Stimulated activated CD8-positive, alpha-beta memory T cell treated with anti-CD3 and anti-CD28 coated beads, Interleukin-15, amount 100 ng/mL, for 4 hours (primary cell): ENCODE measurements around the gene SLC38A8.

Experiments
- DNase-seq, 2 donors: peaks; one replicate each; pipeline ENCODE4 v3.0.0-alpha.2; 2020; ENCODE audit warnings: low read depth in 2 of 2

The SLC38A8 gene

DNA sequence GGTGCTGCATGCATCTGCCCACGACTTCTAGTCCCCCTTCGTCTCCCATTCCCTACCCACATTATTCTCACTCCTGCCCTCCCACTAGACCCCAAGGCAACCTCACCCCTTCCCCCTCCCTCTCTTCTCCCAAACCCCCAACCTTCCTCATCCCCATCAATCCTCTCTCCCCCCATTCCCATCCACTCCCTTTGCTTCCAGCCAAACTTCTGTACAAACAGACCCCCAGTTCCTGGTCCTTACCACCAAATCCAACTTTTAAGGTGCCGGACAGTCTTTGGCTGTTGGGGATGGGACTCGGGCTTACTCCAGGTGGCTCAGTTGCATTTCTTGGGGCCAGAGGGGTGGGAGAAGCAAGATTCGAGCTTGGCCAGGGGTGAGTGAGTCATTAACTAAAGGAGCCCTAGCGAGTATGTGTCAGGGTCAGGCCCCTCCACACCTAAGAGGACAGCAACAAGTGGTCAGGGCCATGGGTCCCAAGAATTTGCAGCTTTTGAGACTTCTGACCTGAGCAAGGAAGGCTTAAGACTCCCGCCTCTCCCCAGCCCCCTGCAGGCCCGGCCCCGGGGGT lies at the start of gene SLC38A8:
Gene SLC38A8, minus strand, starts transcription at position 488 of the 571 bp plus-strand sequence. CDS start 638 bp downstream, outside the sequence.
- DNase-seq = no peak

DNA sequence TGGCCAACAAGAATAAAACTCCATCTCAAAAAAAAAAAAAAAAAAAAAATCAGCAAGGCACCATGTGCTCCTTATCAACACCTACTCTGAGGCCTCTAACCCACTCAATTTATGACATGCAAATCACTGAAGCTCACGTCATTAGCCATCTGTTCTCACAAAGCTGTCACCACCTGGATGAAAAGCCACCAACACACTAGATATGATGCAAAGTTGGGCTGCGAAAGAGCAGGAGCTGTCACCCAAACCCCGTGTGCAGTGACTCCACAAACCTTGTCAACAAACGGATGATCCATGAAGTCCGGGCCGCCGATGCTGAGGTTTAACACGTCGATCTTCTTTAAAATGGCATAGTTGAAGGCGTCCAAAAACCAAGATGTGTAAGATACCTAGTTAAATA lies 48.9 kb upstream of the SLC38A8 start:
- DNase-seq = no peak

DNA sequence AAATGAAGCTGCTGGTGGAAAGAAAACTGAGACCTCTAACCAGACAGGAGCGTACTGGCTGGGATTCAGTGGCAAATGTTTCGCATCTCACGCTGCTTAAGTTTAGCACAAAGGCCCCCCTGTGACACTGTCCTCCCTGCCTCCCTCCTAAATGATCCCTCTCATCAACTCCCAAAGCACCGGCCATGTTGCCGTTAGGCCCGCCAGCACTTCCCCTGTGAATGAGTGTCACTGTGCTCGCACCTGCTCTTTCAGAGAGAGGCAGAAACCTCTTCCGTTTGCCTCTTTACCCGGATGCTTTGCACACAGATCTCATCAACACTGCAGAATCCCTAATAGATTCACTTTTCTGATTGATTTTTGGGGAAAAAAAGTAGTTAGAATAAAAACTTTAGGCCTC lies 47.6 kb upstream of the SLC38A8 start:
- no peak for DNase-seq

DNA sequence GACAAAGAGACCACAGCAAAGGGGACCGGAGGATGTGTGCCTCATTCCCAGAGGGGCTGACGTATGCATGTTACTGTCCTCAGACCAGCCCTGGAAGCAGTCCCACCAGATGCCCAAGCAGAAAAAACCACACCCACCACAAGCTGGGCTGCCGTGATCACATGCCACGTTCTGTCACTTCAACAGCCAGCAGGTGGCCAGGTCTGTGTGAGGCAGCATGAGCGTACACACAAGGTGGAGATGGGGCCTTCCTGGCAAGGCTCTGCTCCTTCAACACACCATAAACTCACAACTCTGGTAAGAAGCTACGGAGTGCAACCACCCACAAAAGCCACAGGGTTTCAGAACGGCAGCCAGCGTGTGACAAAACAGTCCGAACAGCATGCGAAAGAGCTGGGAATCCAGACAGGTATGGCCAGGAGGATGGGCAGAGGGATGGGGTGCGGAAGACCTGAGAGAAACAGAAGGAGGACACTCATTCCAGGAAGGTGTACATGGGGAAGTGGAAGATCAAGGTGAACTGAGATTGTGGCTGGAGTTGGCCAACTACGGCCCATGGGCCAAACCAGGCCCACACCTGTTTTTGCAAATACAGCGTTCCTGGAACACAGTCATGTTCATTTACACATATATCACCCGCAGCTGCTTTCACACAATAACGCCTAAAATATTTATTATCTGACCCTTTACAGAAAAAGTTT lies 46.2 kb upstream of the SLC38A8 start:
- no peak for DNase-seq

DNA sequence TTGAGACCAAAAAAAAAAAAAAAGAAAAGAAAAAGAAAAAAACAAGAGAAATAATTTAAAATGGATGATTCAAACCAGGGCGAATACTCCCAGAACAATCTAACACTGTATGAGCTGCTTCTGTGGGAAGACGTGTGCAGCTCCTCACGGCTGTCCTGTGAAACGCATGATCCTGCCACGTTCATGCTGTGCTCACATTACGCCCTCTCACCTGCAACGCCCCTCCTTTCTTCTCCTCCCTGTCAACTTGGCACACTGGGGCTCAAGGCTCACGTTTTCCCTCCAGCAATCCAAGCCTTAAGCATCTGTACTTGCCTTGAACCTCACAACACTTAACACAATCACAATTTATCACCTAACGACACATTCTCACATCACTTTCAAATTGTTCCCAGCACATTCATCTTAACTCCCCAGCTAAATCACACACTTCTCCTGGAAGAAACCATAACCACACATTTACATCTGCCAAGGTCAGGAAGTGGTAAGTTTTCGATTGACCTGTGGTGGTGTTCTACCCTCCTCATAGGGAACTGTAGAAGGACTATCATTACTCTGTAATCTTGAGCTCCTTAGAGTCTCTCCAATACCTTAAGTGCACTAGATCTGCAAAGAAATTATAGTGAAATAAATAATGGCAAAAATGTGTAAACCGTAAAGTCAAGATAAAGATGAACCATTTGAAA lies 45.0 kb upstream of the SLC38A8 start:
- no peak for DNase-seq

DNA sequence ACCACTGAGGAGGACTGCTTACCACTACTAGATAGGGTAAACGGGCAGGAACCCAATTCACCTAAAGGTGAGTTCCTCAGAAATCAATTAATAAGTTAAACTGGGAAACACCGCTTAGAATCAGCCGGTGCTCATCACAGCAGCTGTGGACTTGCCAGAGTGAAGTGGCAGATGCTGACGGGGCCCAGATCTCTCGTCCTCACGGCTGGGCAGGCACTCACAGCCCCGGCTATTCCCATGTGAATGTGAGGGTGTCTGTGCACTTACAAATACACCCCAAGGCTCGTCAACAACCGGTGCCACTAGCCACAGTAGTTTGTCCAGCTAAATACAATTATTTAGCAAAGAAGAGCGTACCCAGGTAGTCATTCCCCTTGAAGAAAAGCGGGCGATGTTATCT lies 44.4 kb upstream of the SLC38A8 start:
- DNase-seq = no peak

DNA sequence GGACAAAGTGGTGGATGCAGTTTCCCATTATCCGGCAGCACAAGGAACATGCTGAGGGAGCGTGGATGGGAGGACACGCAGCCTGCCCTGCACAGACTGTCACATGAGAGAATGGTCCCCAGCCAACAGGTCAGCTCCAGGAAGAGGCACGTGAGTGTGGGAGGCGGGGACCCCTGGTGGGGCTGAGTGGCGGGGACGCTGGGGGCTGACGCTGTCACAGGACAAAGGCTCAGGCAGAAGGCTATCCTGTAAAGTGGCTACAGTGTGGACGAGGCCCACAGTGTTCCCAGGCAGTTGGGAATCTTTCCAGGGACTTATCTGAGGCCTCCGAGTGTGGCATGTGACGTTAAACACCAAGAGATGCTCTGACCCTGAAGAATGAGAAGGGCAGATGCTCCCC lies 43.7 kb upstream of the SLC38A8 start:
- no peak for DNase-seq

DNA sequence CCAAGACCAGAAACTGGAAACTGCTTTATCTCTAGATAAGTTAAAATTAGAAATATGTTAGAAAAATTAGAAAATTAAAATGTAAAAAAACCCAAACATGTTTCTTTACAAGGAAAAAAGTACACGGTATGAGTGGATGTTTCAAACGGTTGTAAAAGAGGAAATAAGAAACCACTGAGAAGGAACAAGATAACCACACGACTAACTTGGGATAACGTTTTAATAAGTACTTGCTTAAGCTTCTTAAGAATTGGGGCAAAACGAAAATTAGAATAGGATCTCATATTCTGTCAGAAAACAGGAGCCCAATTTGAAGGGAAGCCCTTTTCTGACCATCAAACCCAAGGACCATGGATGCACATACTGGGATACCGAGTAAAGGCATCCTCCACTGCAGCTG lies 43.2 kb upstream of the SLC38A8 start:
- DNase-seq = no peak

DNA sequence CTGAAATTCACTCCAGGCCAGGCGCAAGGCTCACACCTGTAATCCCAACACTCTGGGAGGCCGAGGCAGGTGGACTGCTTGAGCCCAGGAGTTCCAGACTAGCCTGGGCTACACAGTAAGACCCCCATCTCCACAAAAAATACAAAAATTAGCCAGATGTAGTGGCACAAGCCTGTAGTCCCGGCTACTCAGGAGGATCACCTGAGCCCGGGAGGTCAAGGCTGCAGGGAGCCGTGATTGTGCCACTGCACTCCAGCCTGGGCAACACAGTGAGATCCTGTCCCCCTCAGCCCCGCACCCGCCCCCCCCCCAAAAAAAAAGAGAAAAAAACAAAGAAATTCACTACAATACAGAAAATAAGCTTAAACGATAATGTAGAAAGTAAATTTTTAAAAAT lies 42.7 kb upstream of the SLC38A8 start:
- no peak for DNase-seq

DNA sequence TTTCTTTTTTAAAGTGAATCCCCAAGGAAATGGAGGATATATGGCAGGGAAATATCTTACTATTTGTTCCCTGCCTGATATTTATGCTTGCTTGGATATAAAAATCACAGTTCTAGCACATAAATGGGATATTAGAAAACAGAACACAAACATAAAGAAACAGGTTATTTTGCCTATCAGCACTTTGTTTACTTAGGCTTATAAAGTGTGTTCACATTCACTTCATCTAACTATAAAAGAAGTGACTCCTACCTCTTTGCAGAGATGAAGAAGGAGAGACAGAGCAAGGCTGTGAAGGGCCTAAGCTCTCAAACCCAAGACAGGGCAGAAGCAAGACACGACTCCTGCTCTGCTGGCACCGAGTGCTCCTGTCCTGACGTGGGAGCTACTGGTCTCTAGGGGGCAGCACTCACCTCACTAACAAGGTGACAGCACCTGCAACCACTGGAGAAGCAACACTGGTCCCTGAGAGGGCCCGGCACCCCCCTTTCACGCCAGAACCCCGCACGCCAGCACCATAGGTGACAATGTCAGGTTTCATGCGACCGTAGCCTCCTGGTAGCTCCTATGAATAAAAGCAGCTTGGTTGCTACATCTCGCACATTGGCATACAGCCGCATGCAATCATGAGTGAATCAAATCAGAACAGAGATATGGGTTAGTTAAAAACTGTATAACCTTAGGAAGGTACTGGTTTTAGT lies 42.1 kb upstream of the SLC38A8 start:
- DNase-seq = peak; percentile 27 to 47

DNA sequence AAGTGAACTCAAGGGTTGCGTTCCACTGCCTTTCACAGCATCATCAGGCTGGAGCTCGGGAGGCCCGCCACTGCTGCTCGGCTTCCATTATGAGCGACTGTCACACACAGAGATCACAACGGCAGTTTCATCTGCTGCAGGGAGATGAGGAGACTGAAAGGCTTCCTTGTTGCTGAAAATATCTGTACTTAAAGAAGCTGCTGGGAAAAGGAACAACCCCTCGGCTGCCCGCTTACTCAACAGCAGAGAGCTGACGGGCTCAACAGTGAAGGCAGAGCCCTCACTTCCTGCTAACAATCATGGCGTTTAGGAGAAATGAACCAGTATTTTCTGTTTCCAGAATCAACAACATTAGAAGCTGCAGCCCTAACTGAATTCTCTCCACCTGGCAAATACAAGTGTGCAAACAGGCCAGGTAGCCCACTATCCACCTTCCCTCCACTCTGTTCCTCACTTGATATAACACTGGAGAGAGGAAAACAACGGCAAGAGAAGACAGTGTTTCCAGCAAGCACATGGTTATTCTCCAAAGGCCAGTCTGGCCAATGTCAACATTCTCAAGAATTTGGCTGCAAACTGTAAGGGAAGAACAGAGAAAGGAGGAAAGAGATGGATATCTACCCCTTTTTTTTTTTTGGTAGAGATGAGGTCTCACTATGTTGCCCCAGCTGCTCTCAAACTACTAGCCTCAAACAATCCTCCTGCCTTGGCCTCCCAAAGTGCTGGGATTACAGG lies 40.4 kb upstream of the SLC38A8 start:
- DNase-seq = no peak

DNA sequence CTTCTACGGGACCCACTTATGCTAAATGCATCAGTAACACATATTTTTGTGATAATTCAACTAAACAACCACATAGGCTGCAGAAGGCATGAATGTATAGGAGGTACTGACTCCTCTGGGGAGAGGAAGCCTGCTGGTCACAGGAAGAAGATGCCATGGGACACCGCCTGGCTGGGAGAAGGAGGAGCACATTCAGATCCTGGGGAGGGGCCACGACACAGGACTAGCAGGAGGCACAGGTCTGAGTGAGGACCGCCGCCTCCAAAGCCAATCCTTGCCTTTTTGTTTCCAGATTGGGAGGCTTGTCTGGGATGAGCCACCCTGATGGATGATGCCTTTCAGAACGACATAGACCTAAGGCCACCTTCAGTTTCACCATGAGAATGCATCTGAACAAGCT lies 39.5 kb upstream of the SLC38A8 start:
- no peak for DNase-seq

DNA sequence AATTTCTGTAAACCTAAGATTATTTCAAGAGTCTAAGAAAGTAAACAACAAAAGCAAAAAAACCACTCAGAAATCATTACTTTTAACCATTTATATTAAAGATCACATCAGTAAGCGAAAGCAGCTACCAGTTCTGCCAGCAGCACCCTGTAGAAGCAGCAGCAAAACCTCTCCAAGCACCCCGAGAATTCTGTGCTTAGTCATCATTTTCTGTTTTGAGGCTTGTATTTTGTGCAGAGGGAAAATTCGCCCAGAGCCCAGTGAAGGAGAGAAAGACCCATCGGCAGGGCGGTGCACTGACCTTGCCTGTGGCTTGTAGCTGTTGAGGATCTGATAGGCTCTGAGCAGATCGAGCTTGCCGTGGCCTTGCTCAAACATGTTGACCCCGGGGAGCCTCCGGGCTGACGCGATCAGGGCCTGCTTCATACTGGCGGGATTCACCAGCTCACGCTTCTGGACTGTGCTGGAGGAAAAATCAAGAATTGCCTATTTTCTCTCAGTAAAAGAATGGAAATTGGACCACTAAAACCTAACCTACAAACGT lies 38.9 kb upstream of the SLC38A8 start:
- no peak for DNase-seq

DNA sequence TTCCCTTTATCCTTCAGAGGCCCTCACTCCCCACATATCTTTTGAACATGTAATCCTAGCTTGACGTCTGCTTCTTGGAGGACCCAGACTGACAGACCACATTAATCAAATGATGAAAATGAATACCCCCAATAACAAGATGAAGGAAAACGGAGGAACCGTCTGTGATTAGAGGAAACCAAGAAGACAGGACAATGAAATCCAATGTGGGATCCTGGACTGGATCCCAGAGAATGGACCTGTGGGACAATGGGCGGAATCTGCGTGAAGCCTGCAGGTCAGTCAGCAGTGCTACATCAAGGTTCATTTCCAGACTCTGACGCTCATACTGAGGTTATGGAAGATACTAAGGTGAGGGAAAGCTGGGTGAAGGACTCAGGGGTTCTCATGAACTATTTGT lies 38.2 kb upstream of the SLC38A8 start:
- no peak for DNase-seq

DNA sequence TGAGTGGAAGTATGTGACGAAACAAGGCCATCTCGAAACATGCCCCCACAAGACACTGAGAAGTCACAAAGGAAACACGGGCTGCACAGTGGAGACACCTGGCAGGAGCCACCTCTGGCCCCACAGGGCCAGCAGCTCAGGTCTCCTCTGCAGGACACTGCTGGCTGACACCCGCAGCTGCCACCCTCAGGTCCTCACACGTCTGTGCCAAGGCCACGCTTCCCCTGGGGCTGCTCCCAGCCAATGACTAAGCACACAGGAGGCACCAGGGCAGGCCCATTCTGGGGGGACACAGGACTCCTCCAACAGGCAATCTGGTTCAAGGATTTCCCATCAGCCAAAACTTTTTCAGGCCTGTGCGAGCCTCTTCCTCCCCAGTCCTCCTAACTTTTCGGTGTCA lies 37.8 kb upstream of the SLC38A8 start:
- DNase-seq = no peak

DNA sequence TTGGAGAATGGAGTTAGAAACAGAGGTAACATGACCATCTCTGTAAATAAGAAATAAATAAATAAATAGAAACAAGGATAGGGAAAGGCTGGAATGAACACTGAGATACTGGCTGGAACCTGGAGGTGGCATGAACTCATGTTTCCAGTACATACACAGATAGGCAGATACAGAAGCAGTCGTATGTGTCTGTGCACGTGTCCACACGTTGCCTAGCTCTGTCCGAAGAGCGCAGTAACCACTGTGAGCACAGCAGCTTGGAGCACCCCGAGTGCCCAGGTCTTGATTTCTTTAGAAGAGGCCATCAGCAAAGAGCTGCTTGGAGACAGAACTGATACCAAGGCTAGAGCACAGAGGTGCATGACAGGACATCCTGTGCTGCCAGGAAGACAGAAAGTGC lies 37.1 kb upstream of the SLC38A8 start:
- DNase-seq = no peak

DNA sequence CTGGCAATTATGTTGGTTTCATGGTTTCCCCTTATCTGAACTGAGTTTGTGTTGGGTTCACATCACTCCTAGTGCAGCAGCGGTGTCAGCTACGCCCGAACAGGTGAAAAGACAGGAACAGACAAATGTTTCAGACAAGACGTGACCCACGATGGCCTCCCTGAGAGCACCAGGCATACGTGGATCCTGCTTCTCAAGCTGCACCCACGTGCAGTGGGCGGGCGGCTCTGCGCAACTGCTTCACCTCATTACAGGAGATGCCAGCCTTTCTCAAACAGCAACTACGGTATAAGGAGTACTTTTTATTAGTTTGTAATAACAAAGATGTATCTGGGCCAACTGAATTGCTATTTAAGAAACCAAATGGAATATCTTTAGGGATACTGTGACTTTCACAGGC lies 32.8 kb upstream of the SLC38A8 start:
- no peak for DNase-seq

DNA sequence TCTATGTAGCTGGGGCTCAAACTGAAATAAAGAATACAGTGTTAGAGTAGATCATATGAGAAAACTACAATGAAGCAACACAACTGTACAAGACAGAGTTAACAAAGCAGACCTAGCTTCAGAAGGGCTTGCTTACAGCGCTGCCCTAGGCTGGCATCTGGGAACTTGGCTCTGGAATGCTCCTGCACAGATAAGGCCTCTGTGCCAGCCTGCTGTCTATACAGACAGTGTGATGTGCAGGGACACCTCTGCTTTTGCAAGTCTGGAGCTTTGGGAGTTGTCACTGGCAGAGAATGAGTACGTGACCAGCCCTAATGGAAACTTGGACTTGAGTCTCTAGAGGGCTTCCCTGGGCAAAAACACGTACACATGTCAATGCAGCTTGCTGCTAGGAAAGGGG lies 32.1 kb upstream of the SLC38A8 start:
- no peak for DNase-seq

DNA sequence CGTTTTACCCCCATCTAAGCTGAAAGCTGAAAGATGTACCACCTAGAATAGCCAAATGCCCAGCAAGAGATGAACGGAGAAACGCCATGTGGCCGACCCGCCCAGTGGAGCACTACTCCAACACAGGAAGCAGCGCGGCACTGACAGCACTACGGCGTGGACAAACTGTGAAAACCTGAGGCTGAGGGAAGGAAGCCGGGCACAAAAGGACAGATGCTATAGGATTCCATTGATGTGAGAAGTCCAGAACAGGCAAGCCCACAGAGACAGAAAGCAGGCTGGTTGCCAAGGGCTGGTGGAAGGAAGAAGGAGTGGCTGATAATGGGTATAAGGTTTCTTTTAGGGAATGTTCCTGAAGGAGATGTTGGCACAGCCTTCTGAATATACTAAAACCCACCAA lies 29.4 kb upstream of the SLC38A8 start:
- DNase-seq = no peak

DNA sequence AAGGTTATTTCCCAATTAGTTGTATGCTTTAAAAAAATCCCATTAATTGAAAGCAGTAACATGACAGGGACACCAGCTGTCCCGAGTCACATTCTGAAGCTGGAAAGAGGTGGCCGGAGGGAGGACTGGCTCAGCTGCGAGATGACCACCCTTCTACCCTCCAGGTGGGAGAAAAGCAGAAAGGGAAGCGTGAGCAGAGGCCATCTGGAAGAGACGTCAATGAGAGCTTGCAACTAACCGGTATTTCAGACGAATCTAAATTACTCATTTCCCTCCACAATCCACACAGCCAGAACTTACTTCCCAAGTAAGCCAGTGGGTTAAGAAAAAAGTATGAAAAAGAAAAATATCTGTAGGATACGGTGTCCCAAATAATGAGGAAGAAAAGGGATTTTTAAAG lies 28.5 kb upstream of the SLC38A8 start:
- DNase-seq = no peak

DNA sequence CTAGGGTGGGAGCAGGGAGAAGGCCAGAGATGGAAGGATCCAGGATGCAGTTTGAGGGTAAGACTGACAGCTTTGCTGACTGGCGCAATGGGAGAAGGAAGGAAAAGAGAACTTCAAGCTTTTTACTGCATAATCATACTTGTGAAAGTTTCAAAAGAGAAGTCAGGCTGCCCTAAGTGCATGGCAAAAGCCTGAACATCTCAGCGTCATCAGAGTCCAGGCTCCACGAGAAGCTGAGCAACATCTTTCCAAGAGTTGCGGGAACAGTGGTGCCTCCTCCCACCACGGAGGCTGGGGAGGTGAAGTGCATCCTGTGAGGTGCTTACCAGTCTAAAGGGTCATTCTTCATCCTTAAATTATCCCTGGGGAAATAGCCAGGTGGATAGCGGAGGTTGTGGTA lies 26.9 kb upstream of the SLC38A8 start:
- no peak for DNase-seq
